ENCODE data around the gene GMPPB.

The GMPPB gene

GRCh38 chr3:49683162-49683561 lies 40.6 kb downstream of the GMPPB start:
- Histone ChIP-seq H3K4me3 (ENCODE audit: severe bottlenecking) (no peak overlapping the region), H3K9me3 (ENCODE audit: severe bottlenecking) (no peaks in the 10 kb centered on the region), H3K27ac (ENCODE audit: poor library complexity, severe bottlenecking) (no peak overlapping the region), H3K27me3 (ENCODE audit: insufficient read depth, poor library complexity, severe bottlenecking) (no peaks in the 10 kb centered on the region), H3K36me3 (ENCODE audit: low read depth) (peaks cover 53% of the 10 kb centered on the region), H3K4me1 (ENCODE audit: insufficient read depth, poor library complexity, severe bottlenecking) (no peaks in the 10 kb centered on the region)
- no peak for ATAC-seq (ENCODE audit: low read depth)
- no peak for DNase-seq (ENCODE audit: low spot score)
- no peak for TF ChIP-seq CTCF (IDR thresholded peaks at IDR 0.05; ENCODE audit: poor library complexity, severe bottlenecking)

GRCh38 chr3:49681543-49681942 lies 42.2 kb downstream of the GMPPB start:
- no peaks in the 10 kb centered on the region for H3K27me3 ChIP-seq (ENCODE audit: insufficient read depth, poor library complexity, severe bottlenecking)
- DNase-seq (ENCODE audit: low spot score) = no peak
- TF ChIP-seq CTCF (IDR thresholded peaks at IDR 0.05; ENCODE audit: poor library complexity, severe bottlenecking) = no peak
- ATAC-seq (ENCODE audit: low read depth) = no peak
- H3K9me3 ChIP-seq (ENCODE audit: severe bottlenecking) = no peaks in the 10 kb centered on the region
- H3K4me1 ChIP-seq (ENCODE audit: insufficient read depth, poor library complexity, severe bottlenecking) = no peaks in the 10 kb centered on the region
- H3K36me3 ChIP-seq (ENCODE audit: low read depth) = peaks cover 69% of the 10 kb centered on the region
- no peak overlapping the region for H3K4me3 ChIP-seq (ENCODE audit: severe bottlenecking)
- H3K27ac ChIP-seq (ENCODE audit: poor library complexity, severe bottlenecking) = no peak overlapping the region

GRCh38 chr3:49681232-49681522 lies 42.6 kb downstream of the GMPPB start:
- ATAC-seq (ENCODE audit: low read depth) (no peak), DNase-seq (ENCODE audit: low spot score) (no peak)
- Histone ChIP-seq H3K4me3 (ENCODE audit: severe bottlenecking) (no peak overlapping the region), H3K9me3 (ENCODE audit: severe bottlenecking) (no peaks in the 10 kb centered on the region), H3K36me3 (ENCODE audit: low read depth) (peaks cover 73% of the 10 kb centered on the region), H3K27me3 (ENCODE audit: insufficient read depth, poor library complexity, severe bottlenecking) (no peaks in the 10 kb centered on the region), H3K27ac (ENCODE audit: poor library complexity, severe bottlenecking) (no peak overlapping the region), H3K4me1 (ENCODE audit: insufficient read depth, poor library complexity, severe bottlenecking) (no peaks in the 10 kb centered on the region)
- no peak for TF ChIP-seq CTCF (IDR thresholded peaks at IDR 0.05; ENCODE audit: poor library complexity, severe bottlenecking)

GRCh38 chr3:49680493-49681231 lies 43.1 kb downstream of the GMPPB start:
- Histone ChIP-seq H3K4me3 (ENCODE audit: severe bottlenecking) (no peak overlapping the region), H3K9me3 (ENCODE audit: severe bottlenecking) (no peaks in the 10 kb centered on the region), H3K27ac (ENCODE audit: poor library complexity, severe bottlenecking) (no peak overlapping the region), H3K27me3 (ENCODE audit: insufficient read depth, poor library complexity, severe bottlenecking) (no peaks in the 10 kb centered on the region), H3K4me1 (ENCODE audit: insufficient read depth, poor library complexity, severe bottlenecking) (no peaks in the 10 kb centered on the region), H3K36me3 (ENCODE audit: low read depth) (peaks cover 78% of the 10 kb centered on the region)
- no peak for TF ChIP-seq CTCF (IDR thresholded peaks at IDR 0.05; ENCODE audit: poor library complexity, severe bottlenecking)
- DNase-seq (ENCODE audit: low spot score) (no peak), ATAC-seq (ENCODE audit: low read depth) (no peak)

- no peaks in the 10 kb centered on the region for H3K9me3 ChIP-seq (ENCODE audit: severe bottlenecking)
- ATAC-seq (ENCODE audit: low read depth) = no peak
- H3K27ac ChIP-seq (ENCODE audit: poor library complexity, severe bottlenecking) = no peak overlapping the region
- TF ChIP-seq CTCF (IDR thresholded peaks at IDR 0.05; ENCODE audit: poor library complexity, severe bottlenecking) = no peak
- no peaks in the 10 kb centered on the region for H3K27me3 ChIP-seq (ENCODE audit: insufficient read depth, poor library complexity, severe bottlenecking)
- no peaks in the 10 kb centered on the region for H3K4me1 ChIP-seq (ENCODE audit: insufficient read depth, poor library complexity, severe bottlenecking)
- no peak for DNase-seq (ENCODE audit: low spot score)
- H3K4me3 ChIP-seq (ENCODE audit: severe bottlenecking) = no peak overlapping the region
- H3K36me3 ChIP-seq (ENCODE audit: low read depth) = peaks cover 57% of the 10 kb centered on the region
Measured at GRCh38 chr3:49675912-49676311, 47.8 kb downstream of the GMPPB start.

All from RWPE2 (cell line).